Osteoblast (primary cell): ENCODE data around the gene ZDHHC4. TPM values are rescaled to one million over a fixed set of nuclear protein-coding genes. Genes with fewer than 3 reads are reported as not detected.

Source experiments
- DNase-seq: peaks from one replicate; pipeline ENCODE4 v3.0.0; 2011; ENCODE audit warnings: low spot score, mixed read lengths; ENCODE audit not compliant: insufficient read length; ENCODE audit errors: missing footprints
- H2AFZ ChIP-seq: 2 replicates; pipeline ENCODE4 v1.6.0; 2011; ENCODE audit warnings: mild to moderate bottlenecking, low read length
- H3K27ac ChIP-seq: 2 replicates; pipeline ENCODE4 v1.5.1; 2011; ENCODE audit warnings: mild to moderate bottlenecking, low read depth, low read length, moderate library complexity
- H3K27me3 ChIP-seq: 2 replicates; pipeline ENCODE4 v1.6.0; 2012; ENCODE audit warnings: mild to moderate bottlenecking, control low read depth, inconsistent platforms, low read length, moderate library complexity; ENCODE audit not compliant: insufficient read depth
- H3K36me3 ChIP-seq: 2 replicates; pipeline ENCODE4 v1.5.1; 2011; ENCODE audit warnings: mild to moderate bottlenecking, low read length, control low read depth, moderate library complexity; ENCODE audit not compliant: insufficient read depth
- H3K4me1 ChIP-seq: 2 replicates; pipeline ENCODE4 v1.5.1; 2011; ENCODE audit warnings: mild to moderate bottlenecking, low read length, control low read depth, moderate library complexity; ENCODE audit not compliant: insufficient read depth
- H3K4me2 ChIP-seq: 2 replicates; pipeline ENCODE4 v1.6.0; 2011; ENCODE audit warnings: mild to moderate bottlenecking, low read length; ENCODE audit not compliant: insufficient read depth
- H3K4me3 ChIP-seq: fragments of 200-600 bp; sonication (generic); 3 replicates; pipeline ENCODE4 v1.5.1; 2012; ENCODE audit warnings: mild to moderate bottlenecking, low read length, inconsistent platforms; ENCODE audit not compliant: insufficient read depth
- H3K79me2 ChIP-seq: 2 replicates; pipeline ENCODE4 v1.6.0; 2012; ENCODE audit warnings: mild to moderate bottlenecking, low read length, control low read depth, inconsistent platforms; ENCODE audit not compliant: insufficient read depth
- H3K9me3 ChIP-seq: 2 replicates; pipeline ENCODE4 v1.5.1; 2011; ENCODE audit warnings: low read depth, low read length, control low read depth
- H4K20me1 ChIP-seq: 2 replicates; pipeline ENCODE4 v1.6.0; 2012; ENCODE audit warnings: mild to moderate bottlenecking, low read length, control low read depth; ENCODE audit not compliant: insufficient read depth
- total RNA-seq: library from RNA; depleted of rRNA; stranded (reverse); fragments of >200 nt; gene quantifications from 2 replicates; pipeline ENCODE4 v1.2.3, GENCODE V29; 2012
- TF ChIP-seq, protein P1 (sequence below): IDR thresholded peaks from 2 replicates; pipeline ENCODE4 v1.5.1; 2011; ENCODE audit warnings: mild to moderate bottlenecking, low read depth, low read length, moderate library complexity; ENCODE audit errors: extremely low read depth

The ZDHHC4 gene
- total RNA-seq, 1 donor: 51.0 TPM

DNA sequence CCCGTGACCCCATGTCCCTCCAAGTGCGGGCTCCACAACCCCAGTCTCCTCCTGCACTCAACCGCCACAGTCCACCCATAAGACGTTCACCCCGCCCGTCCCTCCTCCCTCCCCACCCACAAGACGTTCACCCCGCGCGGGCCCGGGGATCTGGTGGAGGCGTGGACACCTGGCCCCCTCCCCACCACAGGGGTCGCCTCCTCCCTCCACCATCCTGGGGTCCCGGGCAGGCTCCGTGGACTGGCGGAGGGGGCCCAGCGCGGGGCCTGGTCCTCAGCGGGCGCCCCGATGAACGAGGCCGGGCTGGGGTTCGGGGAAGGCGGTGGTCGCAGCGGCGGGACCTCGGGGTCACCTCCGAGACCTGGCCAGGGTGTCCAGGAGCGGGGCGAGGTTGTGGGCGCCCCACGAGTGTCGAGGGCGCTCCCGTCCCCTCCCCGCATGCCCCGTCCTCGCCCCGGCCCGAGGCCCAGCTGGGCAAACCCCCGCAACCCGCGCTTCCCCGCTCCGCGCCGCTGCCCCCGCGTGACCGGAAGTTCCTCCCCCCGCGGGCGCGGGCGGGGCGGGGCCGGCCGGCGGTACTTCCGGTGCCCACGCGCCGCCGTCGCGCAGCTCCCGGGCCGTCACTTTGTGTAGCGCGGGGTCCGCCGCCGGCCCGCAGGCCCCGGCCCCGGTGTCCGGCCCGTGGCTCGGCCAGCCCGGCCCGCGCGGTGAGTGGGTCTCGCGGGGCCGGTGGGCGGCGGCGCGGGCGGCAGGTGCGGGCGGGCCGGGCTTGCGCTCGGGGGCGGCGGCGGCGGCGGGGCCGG, 59.7 kb downstream of the ZDHHC4 start, which contains the start of gene ZNF316:
Gene ZNF316 (plus strand): TSS at position 578 of the 803 bp plus-strand sequence. CDS start 5,092 bp downstream, outside the sequence.
- peak within 1 kb of the TSS; percentile 23 for H3K27ac ChIP-seq
- peaks cover 46% of the 10 kb centered on the region for H3K79me2 ChIP-seq
- H3K4me3 ChIP-seq: peak within 1 kb of the TSS; percentile 81
- H3K36me3 ChIP-seq: peaks cover 11% of the 10 kb centered on the region
- H2AFZ ChIP-seq: peak within 1 kb of the TSS; percentile 62
- no peaks in the 10 kb centered on the region for H3K9me3 ChIP-seq
- H3K27me3 ChIP-seq: no peaks in the 10 kb centered on the region
- peak within 1 kb of the TSS; percentile 90 for H3K4me2 ChIP-seq
- DNase-seq: peak; percentile 100
- TF ChIP-seq, protein P1, sequence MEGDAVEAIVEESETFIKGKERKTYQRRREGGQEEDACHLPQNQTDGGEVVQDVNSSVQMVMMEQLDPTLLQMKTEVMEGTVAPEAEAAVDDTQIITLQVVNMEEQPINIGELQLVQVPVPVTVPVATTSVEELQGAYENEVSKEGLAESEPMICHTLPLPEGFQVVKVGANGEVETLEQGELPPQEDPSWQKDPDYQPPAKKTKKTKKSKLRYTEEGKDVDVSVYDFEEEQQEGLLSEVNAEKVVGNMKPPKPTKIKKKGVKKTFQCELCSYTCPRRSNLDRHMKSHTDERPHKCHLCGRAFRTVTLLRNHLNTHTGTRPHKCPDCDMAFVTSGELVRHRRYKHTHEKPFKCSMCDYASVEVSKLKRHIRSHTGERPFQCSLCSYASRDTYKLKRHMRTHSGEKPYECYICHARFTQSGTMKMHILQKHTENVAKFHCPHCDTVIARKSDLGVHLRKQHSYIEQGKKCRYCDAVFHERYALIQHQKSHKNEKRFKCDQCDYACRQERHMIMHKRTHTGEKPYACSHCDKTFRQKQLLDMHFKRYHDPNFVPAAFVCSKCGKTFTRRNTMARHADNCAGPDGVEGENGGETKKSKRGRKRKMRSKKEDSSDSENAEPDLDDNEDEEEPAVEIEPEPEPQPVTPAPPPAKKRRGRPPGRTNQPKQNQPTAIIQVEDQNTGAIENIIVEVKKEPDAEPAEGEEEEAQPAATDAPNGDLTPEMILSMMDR: no peak
- peaks cover 24% of the 10 kb centered on the region for H4K20me1 ChIP-seq
- H3K4me1 ChIP-seq: no peaks in the 10 kb centered on the region

DNA sequence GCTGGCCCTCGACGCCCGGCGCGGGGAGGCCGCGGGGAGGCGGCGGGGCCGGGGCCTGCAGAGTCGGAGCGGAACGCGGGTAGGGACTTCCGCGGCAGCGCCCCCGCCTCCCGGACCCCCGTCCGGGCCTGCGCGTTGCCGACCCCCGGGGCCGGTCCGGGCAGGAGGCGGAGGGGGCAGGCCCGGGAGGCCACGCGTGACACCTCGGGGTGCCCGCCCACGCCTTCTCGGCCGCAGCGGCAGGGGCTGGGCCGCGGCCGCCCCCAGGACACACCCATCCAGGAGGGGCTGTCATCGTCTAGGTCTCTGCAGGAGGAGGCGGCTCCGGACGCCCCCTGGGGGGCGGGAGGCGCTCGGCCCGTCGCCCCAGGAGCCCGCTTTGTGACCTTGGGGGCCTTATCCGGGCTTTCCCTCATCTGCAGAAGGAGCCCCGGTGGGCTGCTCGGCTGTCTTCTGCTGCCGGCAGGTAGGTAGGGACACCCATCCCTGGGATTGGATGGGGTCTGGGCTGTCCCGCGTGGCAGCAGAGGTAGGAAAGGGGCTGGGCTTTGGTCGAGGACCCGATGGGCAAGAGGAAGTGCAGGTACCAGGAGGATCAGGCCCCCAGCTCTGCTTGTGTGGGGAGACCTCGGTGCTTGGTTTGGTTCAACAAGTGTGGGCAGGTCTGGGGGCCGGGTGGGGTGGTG, 60.4 kb downstream of the ZDHHC4 start:
- Histone ChIP-seq H3K79me2 (peaks cover 46% of the 10 kb centered on the region), H3K36me3 (peaks cover 13% of the 10 kb centered on the region), H2AFZ (no peak overlapping the region), H3K9me3 (no peaks in the 10 kb centered on the region), H3K4me1 (no peaks in the 10 kb centered on the region), H3K27me3 (no peaks in the 10 kb centered on the region), H3K27ac (no peak overlapping the region), H3K4me2 (peak overlapping the region; percentile 90), H4K20me1 (peaks cover 24% of the 10 kb centered on the region), H3K4me3 (peak overlapping the region; percentile 81)
- DNase-seq: peak; percentile 98
- TF ChIP-seq, protein P1: peak; percentile 20

Other genes starting within 250 kb of the ZDHHC4 start
- gene FAM220A, start 228.5 kb upstream of the ZDHHC4 start, total RNA-seq: 20.3 and 25.0 TPM in 2 replicates
- gene RAC1, start 202.9 kb upstream of the ZDHHC4 start, total RNA-seq: 55.4 and 55.7 TPM in 2 replicates
- gene DAGLB, start 129.5 kb upstream of the ZDHHC4 start, total RNA-seq: 17.1 and 17.4 TPM in 2 replicates
- 218 and 245 TPM in 2 replicates for gene KDELR2, start 93.3 kb upstream of the ZDHHC4 start, total RNA-seq
- under 0.01 TPM in 1 of 2 replicates, not detected in the other for gene GRID2IP, start 26.0 kb upstream of the ZDHHC4 start, total RNA-seq
- gene INTS15, start 12.6 kb downstream of the ZDHHC4 start, total RNA-seq: 11.9 and 13.0 TPM in 2 replicates
- gene ZNF853, start 38.2 kb downstream of the ZDHHC4 start, total RNA-seq: under 0.01 TPM in 2 replicates
- 12.4 and 14.1 TPM in 2 replicates for gene ZNF316, start 59.9 kb downstream of the ZDHHC4 start, total RNA-seq
- 20.9 and 22.8 TPM in 2 replicates for gene ZNF12, start 129.5 kb downstream of the ZDHHC4 start, total RNA-seq
- gene RSPH10B2, start 176.6 kb downstream of the ZDHHC4 start, total RNA-seq: under 0.01 TPM in 1 of 2 replicates, not detected in the other
- 50.4 and 67.3 TPM in 2 replicates for gene CCZ1B, start 248.8 kb downstream of the ZDHHC4 start, total RNA-seq